ENCODE data around the gene DESI1. TPM values are rescaled to one million over a fixed set of nuclear protein-coding genes. Genes with fewer than 3 reads are reported as not detected.
"Not testable (repeated sequence)": the region's sequence is repeated elsewhere in the genome, so short reads cannot be mapped to it uniquely, and the experiment has no call there.

Gene DESI1
- total RNA-seq, 1 donor from 2014 or later, result 26.2 TPM

GRCh38 chr22:41561788-41562187 lies 59.1 kb downstream of the DESI1 start:
- no peak for DNase-seq (ENCODE audit: extremely low spot score, unreplicated experiment)
- no peak for TF ChIP-seq CTCF (IDR thresholded peaks at IDR 0.05)
- Mint-ChIP-seq H3K4me1 (ENCODE audit: unreplicated experiment) (peaks cover 84% of the 10 kb centered on the region), H3K27me3 (ENCODE audit: unreplicated experiment) (no peaks in the 10 kb centered on the region), H3K4me3 (ENCODE audit: unreplicated experiment) (peak overlapping the region; percentile 73), H3K27ac (ENCODE audit: unreplicated experiment) (peak overlapping the region; percentile 82), H3K36me3 (ENCODE audit: unreplicated experiment) (no peaks in the 10 kb centered on the region), H3K9me3 (ENCODE audit: unreplicated experiment) (no peaks in the 10 kb centered on the region)

- H3K27ac Mint-ChIP-seq (ENCODE audit: unreplicated experiment), result peak overlapping the region; percentile 89
- no peaks in the 10 kb centered on the region for H3K27me3 Mint-ChIP-seq (ENCODE audit: unreplicated experiment)
- no peaks in the 10 kb centered on the region for H3K9me3 Mint-ChIP-seq (ENCODE audit: unreplicated experiment)
- peak overlapping the region; percentile 73 for H3K4me3 Mint-ChIP-seq (ENCODE audit: unreplicated experiment)
- no peak for DNase-seq (ENCODE audit: extremely low spot score, unreplicated experiment)
- H3K4me1 Mint-ChIP-seq (ENCODE audit: unreplicated experiment), result peaks cover 85% of the 10 kb centered on the region
- no peak for TF ChIP-seq CTCF (IDR thresholded peaks at IDR 0.05)
- H3K36me3 Mint-ChIP-seq (ENCODE audit: unreplicated experiment), result no peaks in the 10 kb centered on the region
Observed at GRCh38 chr22:41561335-41561734, 59.5 kb downstream of the DESI1 start.

DNA sequence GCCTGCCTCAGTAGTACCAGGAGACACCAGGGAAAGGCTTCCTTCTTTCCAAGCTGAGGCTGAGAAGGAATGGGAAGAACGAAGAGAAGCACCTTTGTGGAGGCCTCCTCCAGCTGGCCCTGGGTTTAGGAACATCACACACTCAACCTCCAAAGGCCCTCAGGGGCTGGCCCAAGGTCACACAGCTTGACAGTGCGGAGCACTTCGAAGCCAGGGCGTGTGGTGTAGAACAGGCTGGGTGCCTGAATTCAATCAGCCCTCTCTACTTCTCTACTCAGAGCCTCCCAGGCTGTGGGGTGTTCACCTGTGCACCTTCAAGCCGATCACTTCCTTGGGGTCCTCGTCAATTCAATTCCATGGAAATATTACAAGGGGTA lies 60.8 kb downstream of the DESI1 start:
- Mint-ChIP-seq H3K27ac (ENCODE audit: unreplicated experiment) (peak overlapping the region; percentile 89), H3K9me3 (ENCODE audit: unreplicated experiment) (no peaks in the 10 kb centered on the region), H3K4me3 (ENCODE audit: unreplicated experiment) (no peak overlapping the region), H3K27me3 (ENCODE audit: unreplicated experiment) (no peaks in the 10 kb centered on the region), H3K36me3 (ENCODE audit: unreplicated experiment) (no peaks in the 10 kb centered on the region), H3K4me1 (ENCODE audit: unreplicated experiment) (peaks cover 79% of the 10 kb centered on the region)
- TF ChIP-seq CTCF (IDR thresholded peaks at IDR 0.05), result no peak
- DNase-seq (ENCODE audit: extremely low spot score, unreplicated experiment), result no peak

GRCh38 chr22:41558241-41558630 lies 62.6 kb downstream of the DESI1 start:
- not testable (repeated sequence) for DNase-seq (ENCODE audit: extremely low spot score, unreplicated experiment); H3K4me3 Mint-ChIP-seq (ENCODE audit: unreplicated experiment); H3K27me3 Mint-ChIP-seq (ENCODE audit: unreplicated experiment); H3K9me3 Mint-ChIP-seq (ENCODE audit: unreplicated experiment); H3K36me3 Mint-ChIP-seq (ENCODE audit: unreplicated experiment)
- Mint-ChIP-seq H3K4me1 (ENCODE audit: unreplicated experiment) (peaks cover 68% of the 10 kb centered on the region), H3K27ac (ENCODE audit: unreplicated experiment) (peak overlapping the region; percentile 80)

DNA sequence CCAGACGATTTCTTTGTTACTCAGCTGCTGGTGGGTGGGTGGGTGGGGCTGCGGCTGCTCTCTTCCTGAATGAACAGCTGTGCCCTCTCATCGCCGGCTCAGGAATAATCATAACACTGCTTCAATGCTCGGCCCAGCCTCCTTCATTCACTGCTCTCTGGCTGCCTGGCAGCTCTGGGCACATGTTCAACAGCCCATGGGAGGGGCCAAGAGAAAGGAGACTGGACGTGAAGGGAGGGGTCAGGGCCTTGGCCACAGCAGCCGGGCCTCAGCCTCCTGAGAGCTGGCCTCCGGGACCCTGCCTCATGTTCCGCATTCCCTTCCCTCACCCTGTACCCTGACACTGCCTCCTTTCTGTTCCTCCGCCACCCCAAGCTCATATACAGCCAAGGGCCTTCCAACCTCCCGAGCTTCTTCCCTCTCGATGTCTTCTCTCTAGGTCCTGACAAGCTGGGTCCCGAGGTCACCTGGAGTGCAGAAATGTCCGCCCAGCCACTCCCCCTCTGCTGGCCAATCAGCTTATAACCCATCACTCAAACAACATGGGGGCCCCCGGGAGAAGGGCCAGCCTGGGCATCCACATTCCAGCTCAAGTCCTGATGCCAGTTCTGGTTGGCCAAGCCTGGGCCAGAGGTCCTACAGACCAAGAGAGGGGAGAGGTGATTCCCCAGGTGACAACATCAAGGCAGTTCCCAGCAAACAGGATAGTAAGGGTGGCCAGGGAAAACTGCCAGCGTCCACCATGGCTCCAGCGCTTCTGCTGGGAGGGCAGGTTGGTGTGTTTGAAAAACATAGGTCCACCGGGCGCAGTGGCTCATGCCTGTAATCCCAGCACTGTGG lies 63.2 kb downstream of the DESI1 start:
- Mint-ChIP-seq H3K36me3 (ENCODE audit: unreplicated experiment) (no peaks in the 10 kb centered on the region), H3K4me1 (ENCODE audit: unreplicated experiment) (peaks cover 62% of the 10 kb centered on the region), H3K27ac (ENCODE audit: unreplicated experiment) (peak overlapping the region; percentile 91), H3K9me3 (ENCODE audit: unreplicated experiment) (no peaks in the 10 kb centered on the region), H3K27me3 (ENCODE audit: unreplicated experiment) (no peaks in the 10 kb centered on the region), H3K4me3 (ENCODE audit: unreplicated experiment) (no peak overlapping the region)
- TF ChIP-seq CTCF (IDR thresholded peaks at IDR 0.05), result no peak
- DNase-seq (ENCODE audit: extremely low spot score, unreplicated experiment), result peak; percentile 87

Data from osteocyte (in vitro differentiated cells).